Measurements from ENCODE around the gene HDAC4. TPM values are rescaled to one million over a fixed set of nuclear protein-coding genes. Genes with fewer than 3 reads are reported as not detected.
"Not testable (repeated sequence)": the region's sequence is repeated elsewhere in the genome, so short reads cannot be mapped to it uniquely, and the experiment has no call there.

HDAC4 gene
- total RNA-seq, 1 donor from 2014 or later = 18.3 TPM

- no peak for DNase-seq (ENCODE audit: extremely low read depth, low read depth, low spot score)
Measured at GRCh38 chr2:239085201-239085992, 315.4 kb downstream of the HDAC4 start.

- no peak for DNase-seq (ENCODE audit: extremely low read depth, low read depth, low spot score)
Measured at GRCh38 chr2:239084007-239084406, 316.8 kb downstream of the HDAC4 start.

DNA sequence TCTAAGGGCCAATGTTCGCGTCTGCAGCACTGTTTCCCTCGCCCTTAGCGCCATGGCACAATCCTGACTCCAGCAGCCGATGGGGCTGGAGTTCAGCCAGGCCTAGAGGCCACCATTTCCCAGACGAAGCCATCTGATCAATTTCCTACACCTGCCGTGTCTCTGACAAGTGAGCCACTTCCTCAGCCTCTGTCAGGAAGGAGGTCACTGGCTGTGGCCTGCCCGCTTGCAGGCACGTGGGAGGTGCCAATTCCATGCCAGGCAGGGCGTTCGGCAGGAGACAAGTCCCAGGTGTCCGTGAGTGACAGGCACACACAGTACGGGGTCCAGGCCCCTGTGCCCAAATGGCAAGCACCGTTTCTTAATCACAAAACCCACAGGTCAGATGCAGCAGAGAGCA, 318.4 kb downstream of the HDAC4 start:
- DNase-seq (ENCODE audit: extremely low read depth, low read depth, low spot score) = no peak

GRCh38 chr2:239081622-239082021, 319.2 kb downstream of the HDAC4 start:
- DNase-seq (ENCODE audit: extremely low read depth, low read depth, low spot score) = no peak

DNA sequence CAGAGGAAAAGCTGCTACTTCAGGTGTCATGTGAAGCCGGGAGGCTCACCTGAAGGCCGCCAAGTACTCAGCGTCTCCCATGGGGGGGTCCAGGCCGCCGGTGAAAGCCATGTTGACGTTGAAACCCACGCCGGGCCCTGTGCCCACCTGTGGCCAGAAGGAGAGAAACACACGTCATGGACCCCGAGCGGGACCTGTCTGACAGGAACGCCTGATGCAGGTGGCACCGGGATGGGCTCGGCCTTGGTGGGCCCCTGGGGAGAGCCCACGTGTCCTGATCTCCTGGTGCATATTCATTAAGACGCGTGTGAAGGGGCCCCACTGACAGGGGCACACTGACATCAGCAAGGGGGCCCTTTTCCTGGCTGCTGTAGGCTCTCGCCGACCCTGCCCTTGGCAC, 319.8 kb downstream of the HDAC4 start:
- no peak for DNase-seq (ENCODE audit: extremely low read depth, low read depth, low spot score)

- no peak for DNase-seq (ENCODE audit: extremely low read depth, low read depth, low spot score)
Measured at GRCh38 chr2:239079671-239080294, 321.0 kb downstream of the HDAC4 start.

DNA sequence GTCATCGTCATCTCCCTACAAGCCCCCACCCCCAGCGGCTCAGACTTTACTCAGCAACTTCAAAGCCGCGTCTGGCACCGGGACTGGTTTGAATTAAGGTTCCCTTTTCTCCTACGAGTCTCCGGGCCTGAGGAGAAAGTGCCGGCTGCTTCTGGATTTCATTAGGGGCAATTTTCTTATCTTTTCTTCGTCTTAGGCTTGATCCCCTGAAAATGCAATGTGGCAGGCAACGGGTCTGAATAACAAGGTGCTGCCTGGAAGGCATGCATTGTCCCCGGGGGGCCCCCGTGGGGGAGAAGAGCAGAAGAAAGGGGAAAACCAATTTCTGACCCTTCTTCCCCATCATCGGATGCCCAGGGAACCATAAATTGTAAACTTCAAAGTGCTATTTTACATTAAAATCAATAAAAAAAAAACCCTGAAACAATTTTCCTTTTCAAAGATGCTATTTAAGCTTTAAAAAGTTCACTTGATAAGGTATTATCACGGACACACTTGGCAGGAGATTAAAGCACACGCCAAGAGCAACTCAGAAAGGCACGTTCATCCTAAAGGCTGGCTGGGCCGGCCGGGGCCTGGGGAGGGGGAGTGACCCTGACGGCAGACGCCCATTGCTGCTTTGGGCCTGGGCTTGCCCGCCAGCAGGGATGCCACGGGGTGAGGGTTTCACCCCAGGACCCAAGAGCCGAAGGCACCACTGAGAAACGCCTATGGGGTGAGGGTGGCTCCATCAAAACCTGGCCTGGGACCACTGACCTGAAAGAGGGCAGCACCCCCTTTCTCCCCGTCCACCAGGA, 322.5 kb downstream of the HDAC4 start:
- DNase-seq (ENCODE audit: extremely low read depth, low read depth, low spot score) = no peak

DNA sequence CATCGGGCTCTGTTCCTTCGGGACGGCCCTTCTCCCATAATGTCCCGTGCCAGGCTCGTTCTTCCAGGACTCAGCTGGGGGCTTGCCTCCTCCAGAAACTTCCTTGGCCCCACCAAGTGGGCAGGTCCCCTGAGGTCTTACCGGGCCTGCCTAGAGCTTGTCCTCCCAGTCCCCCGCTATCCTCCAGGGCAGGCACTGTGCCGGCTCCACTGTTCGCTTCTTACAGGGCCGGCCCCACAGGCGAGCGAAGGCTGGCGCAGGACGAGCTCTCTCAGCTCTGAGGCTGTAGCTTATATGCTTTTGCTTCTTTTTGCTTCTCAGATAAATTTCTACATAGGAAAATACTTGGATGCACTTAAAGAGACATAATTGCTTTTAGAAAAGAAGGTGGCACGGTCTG, 323.6 kb downstream of the HDAC4 start:
- DNase-seq (ENCODE audit: extremely low read depth, low read depth, low spot score) = no peak

- no peak for DNase-seq (ENCODE audit: extremely low read depth, low read depth, low spot score)
Measured at GRCh38 chr2:239075918-239076758, 324.7 kb downstream of the HDAC4 start.

GRCh38 chr2:239073745-239074530, 326.9 kb downstream of the HDAC4 start:
- DNase-seq (ENCODE audit: extremely low read depth, low read depth, low spot score) = no peak

GRCh38 chr2:239073270-239073669, 327.6 kb downstream of the HDAC4 start:
- DNase-seq (ENCODE audit: extremely low read depth, low read depth, low spot score) = no peak

DNA sequence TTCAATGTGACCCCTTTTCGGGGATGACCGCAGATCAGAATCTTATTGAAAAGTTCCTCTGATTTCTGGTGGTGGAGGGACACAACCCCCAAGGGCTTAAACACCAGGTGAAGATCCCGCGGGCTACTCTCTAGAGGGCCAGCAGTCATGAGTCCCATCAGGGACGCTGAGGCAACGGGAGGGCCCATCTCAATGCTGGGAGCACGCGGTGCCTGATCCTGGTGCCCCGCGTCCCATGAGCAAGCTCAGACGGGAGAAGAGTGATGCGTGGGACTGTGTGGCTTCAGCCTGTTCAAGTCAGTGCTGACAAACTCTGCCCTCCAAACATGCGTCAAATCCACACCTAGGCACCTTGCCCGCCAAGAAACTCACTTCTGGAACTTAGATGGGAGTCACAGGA, 328.0 kb downstream of the HDAC4 start:
- DNase-seq (ENCODE audit: extremely low read depth, low read depth, low spot score) = no peak

GRCh38 chr2:239070466-239070865, 330.4 kb downstream of the HDAC4 start:
- DNase-seq (ENCODE audit: extremely low read depth, low read depth, low spot score) = no peak

GRCh38 chr2:239069362-239070333, 331.2 kb downstream of the HDAC4 start:
- DNase-seq (ENCODE audit: extremely low read depth, low read depth, low spot score) = not testable (repeated sequence)

DNA sequence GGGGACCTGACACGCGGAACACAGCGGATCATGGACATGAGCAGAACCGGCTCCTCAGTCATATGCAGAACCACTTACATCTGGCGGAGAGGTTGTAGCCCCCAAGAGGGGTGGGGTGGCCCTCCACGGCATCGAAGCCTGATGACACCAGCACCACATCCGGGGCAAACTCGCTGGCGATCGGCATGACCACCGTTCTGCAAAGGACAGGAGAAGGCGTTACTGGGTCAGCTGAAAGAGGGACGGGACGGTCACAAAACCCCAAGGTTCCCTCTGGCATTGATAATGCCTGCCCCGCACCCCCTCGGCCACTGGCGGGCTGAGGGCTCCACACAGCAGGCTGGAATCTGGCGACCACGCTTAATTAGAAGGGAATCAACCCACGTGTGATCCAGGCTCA, 332.4 kb downstream of the HDAC4 start:
- DNase-seq (ENCODE audit: extremely low read depth, low read depth, low spot score) = no peak

GRCh38 chr2:239067196-239067865, 333.5 kb downstream of the HDAC4 start:
- no peak for DNase-seq (ENCODE audit: extremely low read depth, low read depth, low spot score)

DNA sequence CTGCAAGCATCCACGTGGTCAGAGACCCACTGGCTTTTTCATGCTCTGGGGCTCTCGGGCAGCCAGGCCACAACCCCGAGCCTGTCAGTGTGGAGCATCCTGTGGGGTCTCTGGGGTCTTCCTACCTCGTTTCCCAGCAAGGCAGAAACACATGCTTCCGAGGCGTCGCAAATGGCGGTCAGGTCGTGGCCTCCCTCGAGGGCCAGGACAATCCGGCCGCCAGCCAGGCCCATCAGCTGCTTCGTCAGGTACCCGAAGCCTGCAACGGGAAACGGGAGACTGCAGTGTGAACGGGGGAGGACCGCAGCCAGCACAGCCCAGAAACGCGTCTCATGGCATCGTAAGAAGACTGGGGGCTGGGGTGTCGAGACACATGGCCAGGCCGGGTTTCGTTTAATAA, 334.2 kb downstream of the HDAC4 start:
- no peak for DNase-seq (ENCODE audit: extremely low read depth, low read depth, low spot score)

- no peak for DNase-seq (ENCODE audit: extremely low read depth, low read depth, low spot score)
Measured at GRCh38 chr2:239065962-239066361, 334.9 kb downstream of the HDAC4 start.

Data from glomerular endothelial cell (primary cell).